ENCODE data around the gene DPYSL3.

Gene DPYSL3

GRCh38 chr5:147432323-147432722 lies 77.5 kb downstream of the DPYSL3 start:
- no peak overlapping the region for H3K4me3 ChIP-seq (replicated peaks; ENCODE audit: low read depth, low read length)
- H3K27me3 ChIP-seq (replicated peaks; ENCODE audit: control insufficient read depth, insufficient read depth, low read length), result no peaks in the 10 kb centered on the region; the same call in 1 of the 2 replicates
- TF ChIP-seq, protein P1, sequence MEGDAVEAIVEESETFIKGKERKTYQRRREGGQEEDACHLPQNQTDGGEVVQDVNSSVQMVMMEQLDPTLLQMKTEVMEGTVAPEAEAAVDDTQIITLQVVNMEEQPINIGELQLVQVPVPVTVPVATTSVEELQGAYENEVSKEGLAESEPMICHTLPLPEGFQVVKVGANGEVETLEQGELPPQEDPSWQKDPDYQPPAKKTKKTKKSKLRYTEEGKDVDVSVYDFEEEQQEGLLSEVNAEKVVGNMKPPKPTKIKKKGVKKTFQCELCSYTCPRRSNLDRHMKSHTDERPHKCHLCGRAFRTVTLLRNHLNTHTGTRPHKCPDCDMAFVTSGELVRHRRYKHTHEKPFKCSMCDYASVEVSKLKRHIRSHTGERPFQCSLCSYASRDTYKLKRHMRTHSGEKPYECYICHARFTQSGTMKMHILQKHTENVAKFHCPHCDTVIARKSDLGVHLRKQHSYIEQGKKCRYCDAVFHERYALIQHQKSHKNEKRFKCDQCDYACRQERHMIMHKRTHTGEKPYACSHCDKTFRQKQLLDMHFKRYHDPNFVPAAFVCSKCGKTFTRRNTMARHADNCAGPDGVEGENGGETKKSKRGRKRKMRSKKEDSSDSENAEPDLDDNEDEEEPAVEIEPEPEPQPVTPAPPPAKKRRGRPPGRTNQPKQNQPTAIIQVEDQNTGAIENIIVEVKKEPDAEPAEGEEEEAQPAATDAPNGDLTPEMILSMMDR (IDR thresholded peaks at IDR 0.05; ENCODE audit: insufficient read depth, low read length, poor library complexity, severe bottlenecking), result no peak
- no peak for DNase-seq (ENCODE audit: extremely low read depth, insufficient read length)
- no peaks in the 10 kb centered on the region for H3K36me3 ChIP-seq (ENCODE audit: control insufficient read depth, insufficient read depth, low read length)

DNA sequence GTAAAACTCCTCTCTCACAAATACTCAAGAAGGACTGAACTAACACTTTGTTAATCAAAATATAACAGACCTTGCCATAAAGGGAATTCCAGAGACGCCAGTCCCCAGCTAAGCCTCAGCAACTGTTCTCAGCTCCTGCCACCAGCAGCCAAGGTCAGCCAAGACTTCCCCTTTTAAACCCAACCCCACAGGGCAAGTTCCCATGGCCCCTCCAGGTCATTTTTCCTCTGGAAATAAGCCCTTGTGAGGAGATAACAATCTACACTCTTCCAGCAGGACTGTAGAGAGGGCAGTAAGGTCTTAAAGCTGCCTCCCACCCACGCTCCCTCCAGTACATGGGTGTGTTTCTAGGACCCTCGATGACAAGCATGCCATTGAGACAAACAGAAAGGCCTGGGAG lies 78.3 kb downstream of the DPYSL3 start:
- Histone ChIP-seq H3K27me3 (replicated peaks; ENCODE audit: control insufficient read depth, insufficient read depth, low read length) (no peaks in the 10 kb centered on the region; the same call in 1 of the 2 replicates), H3K36me3 (ENCODE audit: control insufficient read depth, insufficient read depth, low read length) (no peaks in the 10 kb centered on the region), H3K4me3 (replicated peaks; ENCODE audit: low read depth, low read length) (no peak overlapping the region)
- DNase-seq (ENCODE audit: extremely low read depth, insufficient read length), result no peak
- TF ChIP-seq, protein P1 (IDR thresholded peaks at IDR 0.05; ENCODE audit: insufficient read depth, low read length, poor library complexity, severe bottlenecking), result no peak

GRCh38 chr5:147430628-147431027 lies 79.2 kb downstream of the DPYSL3 start:
- no peak for DNase-seq (ENCODE audit: extremely low read depth, insufficient read length)
- Histone ChIP-seq H3K36me3 (ENCODE audit: control insufficient read depth, insufficient read depth, low read length) (no peaks in the 10 kb centered on the region), H3K4me3 (replicated peaks; ENCODE audit: low read depth, low read length) (no peak overlapping the region), H3K27me3 (replicated peaks; ENCODE audit: control insufficient read depth, insufficient read depth, low read length) (no peaks in the 10 kb centered on the region; the same call in 1 of the 2 replicates)
- TF ChIP-seq, protein P1 (IDR thresholded peaks at IDR 0.05; ENCODE audit: insufficient read depth, low read length, poor library complexity, severe bottlenecking), result no peak

DNA sequence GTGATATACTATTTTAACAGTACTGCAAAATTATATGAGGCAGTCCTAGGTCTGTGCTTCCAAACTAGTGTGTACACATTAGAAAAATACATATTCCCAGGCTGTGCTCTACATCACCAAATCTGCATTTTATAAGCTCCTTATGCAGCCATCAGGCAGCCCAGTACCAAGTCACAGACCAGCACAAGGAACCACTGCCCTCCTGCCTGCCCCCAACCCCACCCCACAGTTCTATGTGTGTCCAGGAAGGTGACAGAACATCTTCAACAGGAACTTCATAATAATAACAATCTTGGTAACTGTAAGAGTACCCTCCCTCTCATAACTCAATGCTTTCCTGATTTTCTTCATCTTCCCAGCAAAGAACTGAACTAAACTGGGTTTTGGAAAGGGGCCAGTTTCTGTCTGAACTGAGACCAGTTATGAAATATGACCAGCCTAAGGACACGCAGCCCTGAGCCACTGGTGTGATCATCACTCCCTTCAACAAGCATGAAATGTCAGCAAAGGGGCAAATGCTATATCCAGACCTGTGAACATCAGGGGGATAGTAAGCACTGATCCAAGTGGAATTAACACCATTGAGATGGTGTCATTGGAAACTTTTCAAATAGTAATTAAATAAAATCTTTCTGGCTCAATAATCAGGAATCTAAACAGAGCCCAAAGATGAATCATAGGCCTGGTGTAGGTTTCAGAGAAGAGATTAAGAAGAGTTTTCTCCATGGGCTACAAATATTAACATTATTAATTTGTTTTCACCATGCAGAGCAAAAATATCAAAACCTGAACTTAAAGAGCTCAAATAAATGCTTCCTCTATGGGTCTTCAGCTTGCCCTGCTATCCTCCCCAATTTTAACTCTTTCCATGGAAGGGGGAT lies 82.1 kb downstream of the DPYSL3 start:
- no peaks in the 10 kb centered on the region for H3K36me3 ChIP-seq (ENCODE audit: control insufficient read depth, insufficient read depth, low read length)
- no peak for DNase-seq (ENCODE audit: extremely low read depth, insufficient read length)
- H3K4me3 ChIP-seq (replicated peaks; ENCODE audit: low read depth, low read length), result no peak overlapping the region
- no peaks in the 10 kb centered on the region; the same call in 1 of the 2 replicates for H3K27me3 ChIP-seq (replicated peaks; ENCODE audit: control insufficient read depth, insufficient read depth, low read length)
- TF ChIP-seq, protein P1 (IDR thresholded peaks at IDR 0.05; ENCODE audit: insufficient read depth, low read length, poor library complexity, severe bottlenecking), result no peak

- H3K4me3 ChIP-seq (replicated peaks; ENCODE audit: low read depth, low read length), result no peak overlapping the region
- TF ChIP-seq, protein P1 (IDR thresholded peaks at IDR 0.05; ENCODE audit: insufficient read depth, low read length, poor library complexity, severe bottlenecking), result no peak
- no peak for DNase-seq (ENCODE audit: extremely low read depth, insufficient read length)
- no peaks in the 10 kb centered on the region for H3K36me3 ChIP-seq (ENCODE audit: control insufficient read depth, insufficient read depth, low read length)
- no peaks in the 10 kb centered on the region; the same call in 1 of the 2 replicates for H3K27me3 ChIP-seq (replicated peaks; ENCODE audit: control insufficient read depth, insufficient read depth, low read length)
Observed at GRCh38 chr5:147426640-147427327, 83.1 kb downstream of the DPYSL3 start.
